Measurements from ENCODE around the gene SELENON. TPM values are rescaled to one million over a fixed set of nuclear protein-coding genes. Genes with fewer than 3 reads are reported as not detected.

The SELENON gene
- total and polyA plus RNA-seq, 2 of the 13 experiments (the other 11 are each of a cell fraction or from before 2014, with no cell fraction given): 3.8 to 8.0 TPM

DNA sequence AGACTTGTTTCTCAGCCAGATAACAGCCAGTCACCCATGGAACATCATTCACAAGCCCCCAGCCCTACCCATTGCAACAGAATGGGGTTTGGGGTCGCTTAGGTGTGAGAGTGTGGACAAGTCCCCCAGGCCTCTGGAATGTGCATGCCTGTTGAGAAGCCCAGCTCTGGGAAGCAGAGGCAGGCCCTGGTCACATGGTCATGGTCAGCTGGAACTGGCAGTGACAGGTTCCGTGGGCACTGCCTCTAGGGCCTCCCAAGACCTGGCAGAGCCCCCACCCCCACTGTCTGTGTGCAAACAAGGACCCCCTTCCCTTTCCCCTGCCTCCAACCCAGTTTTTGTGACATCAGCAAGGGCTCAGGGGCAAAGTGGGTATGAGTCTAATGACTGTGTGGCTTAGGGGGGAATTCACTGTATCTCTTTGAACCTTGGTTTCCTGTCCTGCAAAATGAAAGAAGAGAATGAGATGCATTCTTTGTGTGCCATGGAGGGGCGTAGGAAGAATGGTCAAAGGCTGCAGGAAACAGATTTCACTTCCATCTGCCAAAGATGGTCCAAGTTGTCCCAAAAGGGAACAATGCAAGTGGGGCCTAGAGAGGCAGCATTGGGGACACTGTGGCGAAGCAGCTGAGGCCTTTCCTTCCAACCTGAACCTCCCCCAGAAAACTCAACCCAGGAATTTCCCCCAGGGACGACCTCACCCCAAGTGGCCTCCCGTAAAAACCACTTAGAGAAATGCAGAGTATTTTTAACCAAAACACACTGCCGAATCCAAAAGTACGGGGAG, 34.7 kb upstream of the SELENON start:
- in situ Hi-C loops (cut with HindIII; ENCODE audit: extremely low pct_ligation_motif_present, low pct_unique_long_range_greater_than_20kb): no loop called here

DNA sequence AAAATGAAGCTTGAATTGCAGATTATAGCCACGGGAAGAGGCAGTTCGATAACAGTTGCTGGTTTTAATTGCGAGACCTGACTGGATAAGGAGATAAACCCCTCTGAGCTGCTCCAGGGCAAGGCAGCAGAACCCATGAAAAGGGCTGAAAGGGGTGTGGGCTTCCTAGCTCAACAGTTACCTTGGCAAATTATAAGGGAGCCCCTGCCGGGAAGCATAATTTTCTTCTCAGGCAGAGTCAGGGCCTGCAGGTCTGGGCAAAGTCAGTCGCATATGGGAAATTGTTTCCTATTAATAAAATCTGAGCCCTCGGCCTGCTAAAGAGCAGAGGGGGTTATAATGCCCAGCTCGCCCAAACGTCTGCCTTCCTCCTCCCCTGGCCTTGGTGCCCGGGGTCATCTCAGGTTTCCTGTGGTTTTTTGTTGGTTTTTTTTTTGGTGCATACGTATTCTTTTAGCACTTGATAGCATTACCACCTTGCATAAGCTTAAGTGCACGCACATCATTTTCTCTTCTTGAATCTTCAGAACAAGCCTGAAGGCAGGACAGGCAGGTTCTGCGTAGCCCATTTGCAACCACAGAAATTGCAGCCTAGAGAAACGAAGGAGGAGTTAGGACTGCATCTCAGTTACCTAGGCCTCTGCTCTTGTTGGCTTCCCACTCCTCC, 33.9 kb upstream of the SELENON start:
- no peaks in the 10 kb centered on the region for H3K9me3 ChIP-seq (ENCODE audit: low read length)
- ChIA-PET POLR2A (no interaction called here), CTCF (ENCODE audit: low intra/inter-chr PET ratio, low total read pairs) (no interaction called here)
- no peaks in the 10 kb centered on the region for H3K36me3 ChIP-seq (replicated peaks in 1 of 2; ENCODE audit: control insufficient read depth in 1 of 2, insufficient read depth in 2 of 2, low read length in 2 of 2)
- H3K27ac ChIP-seq (ENCODE audit: extremely low read length, insufficient read depth, low read length): no peak overlapping the region
- no peak for ATAC-seq
- DNase-seq (ENCODE audit: low spot score): no peak
- H2AFZ ChIP-seq (ENCODE audit: low read length): no peak overlapping the region
- H3K4me2 ChIP-seq (ENCODE audit: low read depth, low read length): no peak overlapping the region
- no peaks in the 10 kb centered on the region for H3K79me2 ChIP-seq (ENCODE audit: insufficient read depth, low read length)
- no peak overlapping the region for H3K4me3 ChIP-seq (replicated peaks in 1 of 3; ENCODE audit: insufficient read depth in 1 of 3, low read depth in 2 of 3, low read length in 3 of 3)
- intact Hi-C loops (cut with micrococcal nuclease; ENCODE audit: unreplicated experiment) (no loop called here), in situ Hi-C loops (cut with HindIII; ENCODE audit: extremely low pct_ligation_motif_present, low pct_unique_long_range_greater_than_20kb) (no loop called here)
- FAIRE-seq: no peak
- H3K4me1 ChIP-seq (ENCODE audit: insufficient read depth, low read length): peaks cover 13% of the 10 kb centered on the region
- H4K20me1 ChIP-seq (ENCODE audit: insufficient read depth, low read length): no peaks in the 10 kb centered on the region
- no peak overlapping the region for H3K9ac ChIP-seq (ENCODE audit: insufficient read depth, low read depth, low read length)
- WGBS (ENCODE audit: low lambda C conversion rate): 54% methylated on average over 12 of the region's 13 CpGs
- peaks cover 7 to 14% of the 10 kb centered on the region in 2 experiments for H3K27me3 ChIP-seq (ENCODE audit: control insufficient read depth in 1 of 2, insufficient read depth in 2 of 2, low read length in 2 of 2)
- BruUV-seq (replicated peaks): no TSS peak
- TF ChIP-seq SPEN (CRISPR knock-in tag; IDR thresholded peaks at IDR 0.05; ENCODE audit: low read depth): no peak
- TF ChIP-seq PTBP1 (IDR thresholded peaks at IDR 0.05; ENCODE audit: low read depth, low read length, poor library complexity, severe bottlenecking): no peak
- no peak for TF ChIP-seq ZSCAN29 (CRISPR knock-in tag; conservative IDR thresholded peaks at IDR 0.05)
- TF ChIP-seq ZNF737 (CRISPR knock-in tag; IDR thresholded peaks at IDR 0.05; ENCODE audit: borderline replicate concordance): no peak
- TF ChIP-seq, protein P1, sequence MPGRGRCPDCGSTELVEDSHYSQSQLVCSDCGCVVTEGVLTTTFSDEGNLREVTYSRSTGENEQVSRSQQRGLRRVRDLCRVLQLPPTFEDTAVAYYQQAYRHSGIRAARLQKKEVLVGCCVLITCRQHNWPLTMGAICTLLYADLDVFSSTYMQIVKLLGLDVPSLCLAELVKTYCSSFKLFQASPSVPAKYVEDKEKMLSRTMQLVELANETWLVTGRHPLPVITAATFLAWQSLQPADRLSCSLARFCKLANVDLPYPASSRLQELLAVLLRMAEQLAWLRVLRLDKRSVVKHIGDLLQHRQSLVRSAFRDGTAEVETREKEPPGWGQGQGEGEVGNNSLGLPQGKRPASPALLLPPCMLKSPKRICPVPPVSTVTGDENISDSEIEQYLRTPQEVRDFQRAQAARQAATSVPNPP (CRISPR knock-in tag; IDR thresholded peaks at IDR 0.05): no peak
- no peak for TF ChIP-seq ZNF430 (CRISPR knock-in tag; IDR thresholded peaks at IDR 0.05)
- TF ChIP-seq HNRNPK (IDR thresholded peaks at IDR 0.05; ENCODE audit: low read depth, low read length, poor library complexity, severe bottlenecking): no peak
- no peak for TF ChIP-seq NKX3-1 (CRISPR knock-in tag; IDR thresholded peaks at IDR 0.05)
- no peak for TF ChIP-seq ZBTB20 (CRISPR knock-in tag; IDR thresholded peaks at IDR 0.05; ENCODE audit: borderline replicate concordance, low read depth)
- TF ChIP-seq ZNF792 (CRISPR knock-in tag; IDR thresholded peaks at IDR 0.05): no peak
- TF ChIP-seq ZNF773 (CRISPR knock-in tag; IDR thresholded peaks at IDR 0.05; ENCODE audit: borderline replicate concordance): no peak
- TF ChIP-seq MXD4 (CRISPR knock-in tag; IDR thresholded peaks at IDR 0.05): no peak
- TF ChIP-seq ZNF180 (CRISPR knock-in tag; IDR thresholded peaks at IDR 0.05; ENCODE audit: borderline replicate concordance, low read depth): no peak

More for the DNA sequence above, 34.7 kb upstream of the SELENON start:
- TF ChIP-seq ZNF451 (CRISPR knock-in tag; IDR thresholded peaks at IDR 0.05): no peak
- TF ChIP-seq ELF4 (CRISPR knock-in tag; IDR thresholded peaks at IDR 0.05; ENCODE audit: borderline replicate concordance): no peak
- TF ChIP-seq, protein P2, sequence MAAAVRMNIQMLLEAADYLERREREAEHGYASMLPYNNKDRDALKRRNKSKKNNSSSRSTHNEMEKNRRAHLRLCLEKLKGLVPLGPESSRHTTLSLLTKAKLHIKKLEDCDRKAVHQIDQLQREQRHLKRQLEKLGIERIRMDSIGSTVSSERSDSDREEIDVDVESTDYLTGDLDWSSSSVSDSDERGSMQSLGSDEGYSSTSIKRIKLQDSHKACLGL (CRISPR knock-in tag; IDR thresholded peaks at IDR 0.05): no peak
- TF ChIP-seq ZNF264 (CRISPR knock-in tag; IDR thresholded peaks at IDR 0.05): no peak
- TF ChIP-seq AGO2 (optimal IDR thresholded peaks at IDR 0.05; ENCODE audit: low read depth, low read length): no peak
- no peak for TF ChIP-seq ZSCAN21 (CRISPR knock-in tag; IDR thresholded peaks at IDR 0.05; ENCODE audit: borderline replicate concordance)
- TF ChIP-seq ZNF563 (CRISPR knock-in tag; IDR thresholded peaks at IDR 0.05): no peak
- TF ChIP-seq CC2D1A (CRISPR knock-in tag; IDR thresholded peaks at IDR 0.05): no peak
- TF ChIP-seq ZNF672 (CRISPR knock-in tag; IDR thresholded peaks at IDR 0.05): no peak
- TF ChIP-seq ETV6 (CRISPR knock-in tag; conservative IDR thresholded peaks at IDR 0.05): no peak
- DNase-seq (ENCODE audit: low spot score): no peak
- no peaks in the 10 kb centered on the region for H3K79me2 ChIP-seq (ENCODE audit: insufficient read depth, low read length)
- ChIA-PET POLR2A (no interaction called here), CTCF (ENCODE audit: low intra/inter-chr PET ratio, low total read pairs) (no interaction called here)
- H4K20me1 ChIP-seq (ENCODE audit: insufficient read depth, low read length): no peaks in the 10 kb centered on the region
- peaks cover 5 to 14% of the 10 kb centered on the region in 2 experiments for H3K27me3 ChIP-seq (ENCODE audit: control insufficient read depth in 1 of 2, insufficient read depth in 2 of 2, low read length in 2 of 2)
- no TSS peak for BruUV-seq (replicated peaks)
- intact Hi-C loops (cut with micrococcal nuclease; ENCODE audit: unreplicated experiment): no loop called here
- WGBS (ENCODE audit: low lambda C conversion rate): 36% methylated on average over 6 of the region's 8 CpGs
- H3K9me3 ChIP-seq (ENCODE audit: low read length): no peaks in the 10 kb centered on the region
- no peak overlapping the region for H2AFZ ChIP-seq (ENCODE audit: low read length)
- FAIRE-seq: no peak
- H3K36me3 ChIP-seq (replicated peaks in 1 of 2; ENCODE audit: control insufficient read depth in 1 of 2, insufficient read depth in 2 of 2, low read length in 2 of 2): no peaks in the 10 kb centered on the region
- H3K4me2 ChIP-seq (ENCODE audit: low read depth, low read length): no peak overlapping the region
- peaks cover 6% of the 10 kb centered on the region for H3K4me1 ChIP-seq (ENCODE audit: insufficient read depth, low read length)
- no peak for ATAC-seq
- H3K4me3 ChIP-seq (replicated peaks in 1 of 3; ENCODE audit: insufficient read depth in 1 of 3, low read depth in 2 of 3, low read length in 3 of 3): no peak overlapping the region
- H3K9ac ChIP-seq (ENCODE audit: insufficient read depth, low read depth, low read length): no peak overlapping the region
- H3K27ac ChIP-seq (ENCODE audit: extremely low read length, insufficient read depth, low read length): no peak overlapping the region
